Measurements from ENCODE around the gene SLC25A6. TPM values are rescaled to one million over a fixed set of nuclear protein-coding genes. Genes with fewer than 3 reads are reported as not detected.

Gene SLC25A6
- total and polyA plus RNA-seq, 2 donors from 2014 or later = 357 to 654 TPM

- peak overlapping the region; percentile 56 to 71 (median 69) for H3K4me3 ChIP-seq (ENCODE audit: low read length in 3 of 3)
- peaks cover 0 to 21% (median 8%) of the 10 kb centered on the region in 3 donors for H3K4me1 ChIP-seq (ENCODE audit: control insufficient read depth in 2 of 3, insufficient read depth in 2 of 3, low read depth in 1 of 3, low read length in 3 of 3)
- no peaks in the 10 kb centered on the region for H3K27me3 ChIP-seq (ENCODE audit: control insufficient read depth, insufficient read depth, low read length)
- peak overlapping the region; percentile 98 to 100 for H3K27ac ChIP-seq (ENCODE audit: low read depth in 2 of 2, low read length in 2 of 2)
- peaks cover 7 to 32% (median 21%) of the 10 kb centered on the region in 3 donors for H3K36me3 ChIP-seq (ENCODE audit: control insufficient read depth in 2 of 3, insufficient read depth in 3 of 3, low read length in 3 of 3)
- DNase-seq (peak; percentile 80 to 94 (median 91)), FAIRE-seq (no peak)
- intact Hi-C loops (cut with DNase I) = loop anchor here (10.0 kb wide), 1 partner anchor 52 kb away; no protein-coding TSS in a partner anchor
- peak overlapping the region in 2 of 3 donors; percentile 60 to 77 for H3K9ac ChIP-seq (ENCODE audit: low read length in 3 of 3)
- TF ChIP-seq CTCF (IDR thresholded peaks at IDR 0.05; ENCODE audit: borderline replicate concordance, extremely low read depth, insufficient read depth) = no peak
- H3K9me3 ChIP-seq (ENCODE audit: control insufficient read depth in 2 of 3, insufficient read depth in 1 of 3, low read length in 3 of 3) = no peaks in the 10 kb centered on the region
These were observed 609 bp upstream of the SLC25A6 start for GRCh38 chrX:1392376-1393068.

DNA sequence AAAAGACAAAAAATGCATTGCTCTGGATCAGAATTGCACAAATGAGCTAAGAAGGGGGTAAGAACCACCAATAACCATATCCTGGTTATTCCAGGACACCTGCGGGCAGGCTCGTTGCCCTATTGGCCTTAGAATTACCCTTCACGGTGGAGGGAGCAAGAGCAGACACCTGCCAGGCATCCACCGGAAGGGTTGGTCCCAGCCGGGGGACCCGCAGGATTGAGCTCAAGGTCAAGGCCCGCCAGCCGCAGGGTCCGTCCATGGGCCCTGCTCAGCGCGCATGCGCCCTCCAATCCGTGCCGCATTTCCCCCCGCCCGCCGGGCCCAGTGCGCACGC lies 575 bp downstream of the SLC25A6 start:
- DNase-seq (peak in 1 of 5 donors; percentile 93), FAIRE-seq (no peak)
- Histone ChIP-seq H3K27ac (ENCODE audit: low read depth in 2 of 2, low read length in 2 of 2) (peak overlapping the region in 1 of 2 donors; percentile 18), H3K9ac (ENCODE audit: low read length in 3 of 3) (peak overlapping the region; percentile 87 to 98 (median 97)), H3K4me3 (ENCODE audit: low read length in 3 of 3) (peak overlapping the region; percentile 91 to 100 (median 99)), H3K36me3 (ENCODE audit: control insufficient read depth in 2 of 3, insufficient read depth in 3 of 3, low read length in 3 of 3) (peaks cover 7 to 43% (median 29%) of the 10 kb centered on the region in 3 donors), H3K27me3 (ENCODE audit: control insufficient read depth, insufficient read depth, low read length) (no peaks in the 10 kb centered on the region), H3K9me3 (ENCODE audit: control insufficient read depth in 2 of 3, insufficient read depth in 1 of 3, low read length in 3 of 3) (no peaks in the 10 kb centered on the region), H3K4me1 (ENCODE audit: control insufficient read depth in 2 of 3, insufficient read depth in 2 of 3, low read depth in 1 of 3, low read length in 3 of 3) (peaks cover 0 to 21% (median 8%) of the 10 kb centered on the region in 3 donors)
- intact Hi-C loops (cut with DNase I) = loop anchor here (10.0 kb wide), 1 partner anchor 53 kb away; no protein-coding TSS in a partner anchor
- TF ChIP-seq CTCF (IDR thresholded peaks at IDR 0.05; ENCODE audit: borderline replicate concordance, extremely low read depth, insufficient read depth) = no peak

DNA sequence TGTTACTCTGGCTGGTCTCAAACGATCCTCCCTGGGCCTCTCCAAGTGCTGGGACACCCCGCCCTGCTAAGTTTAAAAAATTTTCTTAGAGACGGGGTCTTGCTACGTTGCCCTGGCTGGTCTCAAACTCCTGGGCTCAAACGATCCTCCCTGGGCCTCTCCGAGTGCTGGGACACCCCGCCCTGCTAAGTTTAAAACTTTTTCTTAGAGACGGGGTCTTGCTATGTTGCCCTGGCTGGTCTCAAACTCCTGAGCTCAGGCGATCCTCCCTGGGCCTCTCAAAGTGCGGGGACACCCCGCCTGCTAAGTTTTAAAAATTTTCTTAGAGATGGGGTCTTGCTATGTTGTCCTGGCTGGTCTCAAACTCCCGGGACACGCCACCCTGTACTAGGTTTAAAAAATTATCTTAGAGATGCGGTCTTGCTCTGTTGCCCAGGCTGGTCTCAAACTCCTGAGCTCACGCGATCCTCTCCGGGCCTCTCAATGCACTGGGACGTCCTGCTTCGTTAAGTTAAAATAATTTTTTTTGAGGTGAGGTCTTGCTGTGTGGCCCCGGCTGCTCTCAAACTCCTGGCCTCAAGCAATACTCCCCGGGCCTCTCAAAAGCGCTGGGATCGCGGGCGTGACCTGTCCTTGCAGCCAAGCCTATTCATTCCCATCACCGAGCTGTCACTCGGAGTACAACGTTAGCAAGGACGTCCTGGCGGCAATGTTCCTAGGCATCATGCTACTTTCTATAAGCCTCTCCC lies 1.1 kb downstream of the SLC25A6 start:
- H3K27ac ChIP-seq (ENCODE audit: low read depth in 2 of 2, low read length in 2 of 2) = peak overlapping the region in 1 of 2 donors; percentile 18
- TF ChIP-seq CTCF (IDR thresholded peaks at IDR 0.05; ENCODE audit: borderline replicate concordance, extremely low read depth, insufficient read depth) = no peak
- no peaks in the 10 kb centered on the region for H3K27me3 ChIP-seq (ENCODE audit: control insufficient read depth, insufficient read depth, low read length)
- peaks cover 7 to 49% (median 34%) of the 10 kb centered on the region in 3 donors for H3K36me3 ChIP-seq (ENCODE audit: control insufficient read depth in 2 of 3, insufficient read depth in 3 of 3, low read length in 3 of 3)
- peak overlapping the region; percentile 87 to 98 (median 97) for H3K9ac ChIP-seq (ENCODE audit: low read length in 3 of 3)
- peak in 2 of 5 donors; percentile 67 to 78 for DNase-seq
- H3K4me3 ChIP-seq (ENCODE audit: low read length in 3 of 3) = peak overlapping the region; percentile 91 to 100 (median 99)
- H3K4me1 ChIP-seq (ENCODE audit: control insufficient read depth in 2 of 3, insufficient read depth in 2 of 3, low read depth in 1 of 3, low read length in 3 of 3) = peaks cover 0 to 21% (median 8%) of the 10 kb centered on the region in 3 donors
- no peak for FAIRE-seq
- intact Hi-C loops (cut with DNase I) = loop anchor here (10.0 kb wide), 1 partner anchor 54 kb away; no protein-coding TSS in a partner anchor
- H3K9me3 ChIP-seq (ENCODE audit: control insufficient read depth in 2 of 3, insufficient read depth in 1 of 3, low read length in 3 of 3) = no peaks in the 10 kb centered on the region

Measured in kidney (tissue), 14 donors.